Tibial nerve (tissue), 4 donors: ENCODE results near the gene PRR15L. TPM values are rescaled to one million over a fixed set of nuclear protein-coding genes. Genes with fewer than 3 reads are reported as not detected.

ENCODE experiments used
- DNase-seq, 2 donors: peaks; one replicate each; pipeline ENCODE4 v3.0.0-alpha.2; 2019; ENCODE audit warnings: low spot score in 2 of 2
- H3K27ac ChIP-seq, 4 donors: fragments of 200-600 bp; sonication (generic) in 3 of 4; one replicate each; pipeline ENCODE4 v1.5.1; 2017 to 2019; ENCODE audit warnings: mild to moderate bottlenecking in 1 of 4
- H3K27me3 ChIP-seq, 2 donors: fragments of 200-600 bp; sonication (generic) in 1 of 2; one replicate each; pipeline versions ENCODE4 v1.5.1 to v1.6.0; 2017 to 2019
- H3K36me3 ChIP-seq, 3 donors: fragments of 200-600 bp; sonication (generic); one replicate each; pipeline ENCODE4 v1.5.1; 2018 to 2019
- H3K4me1 ChIP-seq, 4 donors: fragments of 200-600 bp; sonication (generic) in 3 of 4; one replicate each; pipeline ENCODE4 v1.5.1; 2017 to 2019
- H3K4me3 ChIP-seq, 4 donors: fragments of 200-600 bp; sonication (generic) in 3 of 4; one replicate each; pipeline ENCODE4 v1.5.1; 2017 to 2019; ENCODE audit warnings: mild to moderate bottlenecking in 1 of 4, moderate library complexity in 1 of 4
- H3K9me3 ChIP-seq, 4 donors: fragments of 200-600 bp; sonication (generic) in 3 of 4; one replicate each; pipeline ENCODE4 v1.5.1; 2017 to 2019
- EP300 ChIP-seq, 2 donors: sonication (generic); formaldehyde crosslinking; IDR thresholded peaks; one replicate each; pipeline ENCODE4 v1.6.1; 2017; ENCODE audit warnings: antibody characterized with exemption in 2 of 2, mild to moderate bottlenecking in 1 of 2
- POLR2A ChIP-seq, 2 donors: fragments of 450-650 bp; IDR thresholded peaks; one replicate each; pipeline ENCODE4 v1.6.1; 2017; ENCODE audit warnings: antibody characterized with exemption in 2 of 2, mild to moderate bottlenecking in 2 of 2, moderate library complexity in 2 of 2
- WGBS, 2 donors: methylation state at CpG; one replicate each; pipeline ENCODE4 v1.1.5; 2018; 5-methylcytosine and 5-hydroxymethylcytosine counted together
- total RNA-seq, 4 donors: library from RNA; depleted of rRNA; stranded (reverse); fragments of >200 nt; gene quantifications; one replicate each; pipeline ENCODE4 v1.1.0, GENCODE V29; 2016
- TF ChIP-seq, protein P1 (sequence below), 5 experiments: fragments of 200-600 bp in 3 of 5; fragments of 450-650 bp in 2 of 5; sonication (generic) in 3 of 5; IDR thresholded peaks; one replicate each; pipeline ENCODE4 v1.5.1; 2016 to 2019; ENCODE audit warnings: antibody characterized with exemption in 5 of 5, mild to moderate bottlenecking in 3 of 5, moderate library complexity in 2 of 5

Gene PRR15L
- total RNA-seq, 4 donors from 2014 or later: not detected

DNA sequence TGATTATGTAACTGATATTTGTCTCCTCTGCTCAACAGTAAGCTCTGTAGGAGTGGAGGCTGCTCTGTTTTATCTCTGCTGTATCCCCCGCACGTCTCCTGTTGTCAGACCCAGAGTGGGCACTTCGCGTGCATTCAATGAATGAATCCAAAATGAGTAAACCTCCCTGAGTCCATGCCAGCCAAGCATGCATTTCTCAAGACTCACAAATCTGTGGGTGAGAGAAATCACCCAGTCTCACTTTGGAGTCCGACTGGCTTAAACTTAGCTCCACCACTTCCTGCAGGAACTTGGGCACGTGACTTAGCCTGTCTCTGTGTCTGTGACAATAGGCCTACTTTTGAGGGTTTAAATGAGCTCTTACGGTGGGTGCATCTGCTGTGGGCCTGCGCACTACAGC lies 12.6 kb downstream of the PRR15L start:
- H3K4me1 ChIP-seq: peaks cover 0 to 50% (median 25%) of the 10 kb centered on the region in 4 donors
- H3K36me3 ChIP-seq: peaks cover 0 to 34% (median 0%) of the 10 kb centered on the region in 3 donors
- WGBS, 2 donors: 67 to 68% methylated on average over 8 of the region's 8 CpGs
- H3K27ac ChIP-seq: peak overlapping the region in 2 of 4 donors; percentile 21 to 26
- TF ChIP-seq EP300 (IDR thresholded peaks at IDR 0.05): no peak
- H3K27me3 ChIP-seq: no peaks in the 10 kb centered on the region
- H3K9me3 ChIP-seq: no peaks in the 10 kb centered on the region
- no peak overlapping the region for H3K4me3 ChIP-seq
- DNase-seq: no peak

DNA sequence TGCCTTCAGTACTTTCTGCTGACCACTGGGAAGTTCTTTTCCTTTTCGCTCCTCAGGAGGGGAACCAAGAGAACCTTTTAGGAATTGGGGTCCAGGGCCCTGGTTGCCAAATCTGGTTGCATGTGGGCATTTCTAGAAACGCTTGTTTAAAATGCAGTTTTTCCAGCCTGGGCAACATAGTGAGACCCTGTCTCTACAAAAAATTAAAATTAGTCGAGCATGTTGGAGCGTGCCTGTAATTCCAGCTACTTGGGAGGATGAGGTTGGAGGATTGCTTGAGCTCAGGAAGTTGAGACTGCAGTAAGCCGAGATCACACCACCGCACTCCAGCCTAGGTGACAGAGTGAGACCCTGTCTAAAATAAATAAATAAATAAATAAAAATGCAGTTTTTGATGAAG lies 15.1 kb downstream of the PRR15L start:
- peak overlapping the region; percentile 64 to 91 (median 82) for H3K4me3 ChIP-seq

DNA sequence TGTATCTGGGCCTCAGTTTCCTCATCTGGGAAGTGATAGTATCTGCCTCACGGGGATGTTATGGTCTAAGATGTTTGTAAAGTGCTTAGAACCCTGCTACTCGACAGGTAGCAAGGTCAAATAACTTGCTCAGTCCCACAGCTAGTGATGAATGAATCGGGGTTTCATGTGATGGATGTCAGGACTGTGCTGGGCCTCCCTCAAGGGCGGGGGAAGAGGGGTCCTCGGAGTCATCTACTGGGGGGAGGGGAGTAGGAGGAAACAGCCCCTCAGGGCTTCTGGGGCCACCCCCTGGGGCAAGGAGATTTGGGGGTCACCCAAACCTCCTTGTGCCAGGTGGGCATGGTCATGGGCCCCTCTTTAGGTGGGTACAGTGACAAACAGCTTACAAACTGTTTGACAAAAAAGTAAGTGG lies 15.6 kb downstream of the PRR15L start:
- no peak for DNase-seq
- peak overlapping the region; percentile 64 to 91 (median 82) for H3K4me3 ChIP-seq
- peaks cover 0 to 34% (median 0%) of the 10 kb centered on the region in 3 donors for H3K36me3 ChIP-seq
- no peaks in the 10 kb centered on the region for H3K9me3 ChIP-seq
- H3K4me1 ChIP-seq: peaks cover 0 to 38% (median 13%) of the 10 kb centered on the region in 4 donors
- TF ChIP-seq EP300 (IDR thresholded peaks at IDR 0.05): no peak
- TF ChIP-seq POLR2A (IDR thresholded peaks at IDR 0.05): no peak
- TF ChIP-seq, protein P1, sequence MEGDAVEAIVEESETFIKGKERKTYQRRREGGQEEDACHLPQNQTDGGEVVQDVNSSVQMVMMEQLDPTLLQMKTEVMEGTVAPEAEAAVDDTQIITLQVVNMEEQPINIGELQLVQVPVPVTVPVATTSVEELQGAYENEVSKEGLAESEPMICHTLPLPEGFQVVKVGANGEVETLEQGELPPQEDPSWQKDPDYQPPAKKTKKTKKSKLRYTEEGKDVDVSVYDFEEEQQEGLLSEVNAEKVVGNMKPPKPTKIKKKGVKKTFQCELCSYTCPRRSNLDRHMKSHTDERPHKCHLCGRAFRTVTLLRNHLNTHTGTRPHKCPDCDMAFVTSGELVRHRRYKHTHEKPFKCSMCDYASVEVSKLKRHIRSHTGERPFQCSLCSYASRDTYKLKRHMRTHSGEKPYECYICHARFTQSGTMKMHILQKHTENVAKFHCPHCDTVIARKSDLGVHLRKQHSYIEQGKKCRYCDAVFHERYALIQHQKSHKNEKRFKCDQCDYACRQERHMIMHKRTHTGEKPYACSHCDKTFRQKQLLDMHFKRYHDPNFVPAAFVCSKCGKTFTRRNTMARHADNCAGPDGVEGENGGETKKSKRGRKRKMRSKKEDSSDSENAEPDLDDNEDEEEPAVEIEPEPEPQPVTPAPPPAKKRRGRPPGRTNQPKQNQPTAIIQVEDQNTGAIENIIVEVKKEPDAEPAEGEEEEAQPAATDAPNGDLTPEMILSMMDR (IDR thresholded peaks at IDR 0.05): no peak
- no peaks in the 10 kb centered on the region for H3K27me3 ChIP-seq
- H3K27ac ChIP-seq: peak overlapping the region in 3 of 4 donors; percentile 77 to 90 (median 87)
- 8 to 16% methylated on average over 5 of the region's 5 CpGs for WGBS, 2 donors

More for the DNA sequence above, 15.1 kb downstream of the PRR15L start:
- H3K4me1 ChIP-seq: peaks cover 0 to 39% (median 13%) of the 10 kb centered on the region in 4 donors
- peak overlapping the region in 3 of 4 donors; percentile 77 to 90 (median 87) for H3K27ac ChIP-seq
- peaks cover 0 to 34% (median 0%) of the 10 kb centered on the region in 3 donors for H3K36me3 ChIP-seq
- no peak for DNase-seq
- TF ChIP-seq POLR2A (IDR thresholded peaks at IDR 0.05): no peak
- TF ChIP-seq, protein P1 (IDR thresholded peaks at IDR 0.05): no peak
- TF ChIP-seq EP300 (IDR thresholded peaks at IDR 0.05): no peak
- no peaks in the 10 kb centered on the region for H3K9me3 ChIP-seq
- H3K27me3 ChIP-seq: no peaks in the 10 kb centered on the region
- WGBS, 2 donors: 73 to 76% methylated on average over 6 of the region's 6 CpGs

DNA sequence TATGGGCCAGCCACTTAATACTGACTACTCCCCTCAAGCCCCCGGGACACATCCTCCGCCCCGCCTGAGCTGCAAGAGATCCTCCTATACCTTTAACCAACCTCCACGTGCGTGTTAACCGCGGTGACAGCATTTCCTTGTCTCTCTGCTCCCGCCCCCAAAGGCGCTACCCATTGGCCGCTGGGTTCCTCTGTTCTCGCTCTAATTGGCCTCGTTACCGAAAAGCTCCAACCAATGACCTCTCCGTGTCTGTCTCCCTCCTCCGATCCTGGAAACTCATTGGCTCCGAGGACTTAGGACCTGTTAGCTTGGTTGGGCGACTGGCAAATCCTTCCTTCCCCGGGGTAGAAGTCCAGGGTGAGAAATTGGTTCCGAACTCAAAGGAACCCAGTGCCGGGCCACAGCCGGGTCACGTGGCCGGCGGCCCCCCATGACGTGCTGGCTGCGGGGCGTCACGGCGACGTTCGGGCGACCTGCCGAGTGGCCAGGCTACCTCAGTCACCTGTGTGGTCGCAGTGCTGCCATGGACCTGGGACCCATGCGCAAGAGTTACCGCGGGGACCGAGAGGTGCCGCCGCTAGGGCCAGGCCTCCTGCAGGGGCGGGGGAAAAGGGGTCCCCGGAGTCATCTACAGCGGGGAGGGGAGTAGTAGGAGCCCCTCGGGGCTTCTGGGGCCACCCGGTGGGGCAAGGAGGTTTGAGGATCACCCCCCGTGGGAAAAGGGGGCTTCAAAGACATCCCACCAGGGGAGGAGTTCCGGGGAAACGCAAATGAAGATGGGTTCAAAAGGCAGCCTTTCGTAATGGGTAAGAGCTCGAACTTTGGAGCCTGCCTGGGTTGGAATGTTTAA lies 16.2 kb downstream of the PRR15L start, which contains the start of gene PNPO:
PNPO (plus strand) TSS at position 326 of the 850 bp plus-strand sequence; CDS start at position 431, 105 bp downstream.
- TF ChIP-seq POLR2A (IDR thresholded peaks at IDR 0.05) (peak; percentile 30 to 55), EP300 (IDR thresholded peaks at IDR 0.05) (peak in 1 of 2 donors; percentile 79)
- TF ChIP-seq, protein P1 (IDR thresholded peaks at IDR 0.05): peak in 2 of 5 experiments; percentile 31 to 32
- peak; percentile 89 to 96 for DNase-seq
- peak within 1 kb of the TSS; percentile 64 to 91 (median 82) for H3K4me3 ChIP-seq
- WGBS, 2 donors: 2 to 3% methylated on average over 39 to 47 of the region's 50 CpGs
- no peaks in the 10 kb centered on the region for H3K9me3 ChIP-seq
- H3K27ac ChIP-seq: peak within 1 kb of the TSS; percentile 60 to 90 (median 82)
- H3K4me1 ChIP-seq: peaks cover 0 to 32% (median 13%) of the 10 kb centered on the region in 4 donors
- no peaks in the 10 kb centered on the region for H3K27me3 ChIP-seq
- peaks cover 0 to 32% (median 0%) of the 10 kb centered on the region in 3 donors for H3K36me3 ChIP-seq

DNA sequence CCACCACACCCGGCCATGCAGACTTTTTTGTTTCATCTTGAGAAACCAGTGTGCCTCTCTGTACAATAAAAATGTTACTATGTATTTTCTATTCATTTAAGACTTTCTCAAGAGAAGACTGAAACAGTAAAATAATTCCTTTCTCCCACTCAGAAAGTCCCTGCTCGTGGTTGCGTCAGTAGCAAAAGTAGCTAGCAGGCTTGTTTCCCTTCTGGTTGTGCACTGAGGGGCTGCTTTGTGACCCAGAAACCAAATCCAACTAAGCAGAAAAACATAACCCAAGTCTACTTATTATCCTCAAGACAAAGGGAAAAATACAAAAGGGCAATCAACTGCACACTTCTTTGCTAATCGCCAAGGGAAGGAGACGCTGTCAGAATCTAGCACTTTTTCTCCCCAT lies 19.7 kb downstream of the PRR15L start:
- 51 to 54% methylated on average over 5 of the region's 5 CpGs for WGBS, 2 donors
- TF ChIP-seq, protein P1 (IDR thresholded peaks at IDR 0.05): no peak
- no peak for TF ChIP-seq POLR2A (IDR thresholded peaks at IDR 0.05)
- no peak for TF ChIP-seq EP300 (IDR thresholded peaks at IDR 0.05)
- peak overlapping the region in 2 of 4 donors; percentile 9 for H3K27ac ChIP-seq
- no peaks in the 10 kb centered on the region for H3K9me3 ChIP-seq
- H3K27me3 ChIP-seq: no peaks in the 10 kb centered on the region
- peaks cover 0 to 6% (median 0%) of the 10 kb centered on the region in 3 donors for H3K36me3 ChIP-seq
- H3K4me3 ChIP-seq: no peak overlapping the region
- peaks cover 0 to 32% (median 12%) of the 10 kb centered on the region in 4 donors for H3K4me1 ChIP-seq
- DNase-seq: no peak
